HEK293T (cell line): ENCODE data around the gene PCDHA1.

Experiments
- BHLHE40 ChIP-seq: fragments of 450-650 bp; IDR thresholded peaks from 2 replicates; pipeline ENCODE4 v1.6.1; 2016; ENCODE audit warnings: mild to moderate bottlenecking, moderate library complexity, borderline replicate concordance
- FOXA1 ChIP-seq: fragments of 450-650 bp; IDR thresholded peaks from 2 replicates; pipeline ENCODE4 v1.6.1; 2016; ENCODE audit warnings: mild to moderate bottlenecking
- FOXK2 ChIP-seq: fragments of 450-650 bp; IDR thresholded peaks from 2 replicates; pipeline ENCODE4 v1.6.1; 2016; ENCODE audit warnings: mild to moderate bottlenecking
- FOXM1 ChIP-seq: fragments of 450-650 bp; IDR thresholded peaks from 2 replicates; pipeline ENCODE4 v1.6.1; 2017; ENCODE audit warnings: mild to moderate bottlenecking, borderline replicate concordance
- NFRKB ChIP-seq: fragments of 450-650 bp; IDR thresholded peaks from 2 replicates; pipeline ENCODE4 v1.6.1; 2016; ENCODE audit warnings: mild to moderate bottlenecking, moderate library complexity
- PKNOX1 ChIP-seq: fragments of 450-650 bp; IDR thresholded peaks from 2 replicates; pipeline ENCODE4 v1.6.1; 2016
- SP1 ChIP-seq: fragments of 450-650 bp; IDR thresholded peaks from 2 replicates; pipeline ENCODE4 v1.6.1; 2017
- ZNF384 ChIP-seq: fragments of 450-650 bp; IDR thresholded peaks from 2 replicates; pipeline ENCODE4 v1.6.1; 2016

- TF ChIP-seq FOXK2 (no peak), BHLHE40 (no peak), FOXM1 (no peak), NFRKB (no peak), FOXA1 (no peak), SP1 (no peak), ZNF384 (no peak), PKNOX1 (no peak)
Observed at GRCh38 chr5:140753561-140753960, 32.4 kb upstream of the PCDHA1 start.
